ENCODE results near the gene PTPN7.

The PTPN7 gene

GRCh38 chr1:202104073-202104472 lies 56.3 kb downstream of the PTPN7 start:
- DNase-seq = no peak

- no peak for DNase-seq
Observed at GRCh38 chr1:202101184-202101583, 59.2 kb downstream of the PTPN7 start.

Data from hematopoietic multipotent progenitor cell treated with erythropoietin and hydrocortisone succinate and interleukin-3 and kit ligand, for 4 days (in vitro differentiated cells).